Neutrophil (primary cell): ENCODE measurements around the gene LARP4.

ENCODE experiments used
- H3K27ac ChIP-seq: fragments of 200-600 bp; sonication (generic); 2 replicates; pipeline ENCODE4 v1.5.1; 2016; ENCODE audit warnings: mild to moderate bottlenecking, moderate library complexity
- H3K27me3 ChIP-seq: fragments of 200-600 bp; sonication (generic); 2 replicates; pipeline ENCODE4 v1.6.0; 2016; ENCODE audit warnings: mild to moderate bottlenecking
- H3K36me3 ChIP-seq: fragments of 200-600 bp; sonication (generic); 2 replicates; pipeline ENCODE4 v1.5.1; 2017
- H3K4me1 ChIP-seq, 2 experiments: fragments of 200-600 bp in 1 of 2; sonication (generic) in 1 of 2; 1 replicate in 1 of 2; 2 replicates in 1 of 2; pipeline versions ENCODE4 v1.5.1 to v1.6.1; 2013 to 2016; ENCODE audit warnings: low read depth in 1 of 2, low read length in 1 of 2, mild to moderate bottlenecking in 1 of 2, moderate library complexity in 1 of 2; ENCODE audit not compliant: control insufficient read depth in 1 of 2, insufficient read depth in 1 of 2
- H3K4me3 ChIP-seq, 2 experiments: fragments of 200-600 bp in 1 of 2; sonication (generic) in 1 of 2; 1 replicate in 1 of 2; 2 replicates in 1 of 2; pipeline ENCODE4 v1.5.1; 2013 to 2016; ENCODE audit warnings: low read depth in 1 of 2, low read length in 1 of 2, mild to moderate bottlenecking in 1 of 2, moderate library complexity in 1 of 2
- H3K9me3 ChIP-seq: fragments of 200-600 bp; sonication (generic); 2 replicates; pipeline ENCODE4 v1.5.1; 2016
- TF ChIP-seq, protein P1 (sequence below): fragments of 200-600 bp; sonication (generic); IDR thresholded peaks from 2 replicates; pipeline ENCODE4 v1.5.1; 2016; ENCODE audit warnings: antibody characterized with exemption

Gene LARP4

DNA sequence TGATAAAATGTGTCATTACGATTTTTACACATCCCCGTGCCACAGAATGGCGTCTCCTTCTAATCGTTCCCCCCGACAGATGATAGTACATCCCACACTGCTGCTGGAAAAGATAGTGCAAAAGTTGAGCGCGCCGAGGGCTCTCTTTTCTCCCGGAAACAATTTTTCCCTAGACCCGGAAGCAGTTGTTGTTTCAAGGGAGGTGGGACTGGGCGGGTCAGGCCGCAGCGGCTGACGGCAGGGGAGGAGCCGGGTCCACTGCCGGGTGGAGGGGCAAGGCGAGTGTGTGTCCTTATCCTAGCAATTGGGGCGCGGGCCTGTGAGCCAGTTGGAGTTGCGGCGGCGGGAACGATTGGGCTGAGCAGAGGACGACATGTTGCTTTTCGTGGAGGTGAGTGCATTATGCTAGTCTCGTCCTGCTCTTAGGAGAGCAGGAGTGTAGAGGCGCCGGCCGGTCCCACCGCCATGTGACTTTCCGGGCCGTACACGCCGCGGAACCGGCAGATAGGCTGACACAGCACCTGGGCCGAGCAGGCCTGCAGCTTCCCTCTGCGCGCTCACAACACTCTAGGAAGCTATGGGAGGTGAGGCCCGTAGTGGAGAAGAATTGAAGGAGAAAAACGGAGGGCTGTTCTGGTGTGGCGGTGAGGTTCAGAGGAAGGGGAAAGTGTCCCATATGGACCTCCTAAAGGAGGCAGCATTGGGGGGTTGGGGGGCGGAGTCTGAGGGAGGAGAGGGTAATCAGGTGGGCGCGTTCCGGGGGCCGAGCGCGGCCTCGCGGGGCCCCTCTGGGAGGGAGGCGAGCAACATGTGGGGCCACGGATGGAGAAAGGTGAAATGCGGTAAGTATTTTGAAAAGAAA, at the start of gene LARP4:
TSS of gene LARP4 (plus strand) at position 248 of the 862 bp plus-strand sequence. CDS start at position 374, 126 bp downstream.
- H3K27me3 ChIP-seq = no peaks in the 10 kb centered on the region
- H3K4me3 ChIP-seq = peak within 1 kb of the TSS; percentile 81 to 88
- peak within 1 kb of the TSS; percentile 88 for H3K27ac ChIP-seq
- no peaks in the 10 kb centered on the region for H3K36me3 ChIP-seq
- TF ChIP-seq, protein P1, sequence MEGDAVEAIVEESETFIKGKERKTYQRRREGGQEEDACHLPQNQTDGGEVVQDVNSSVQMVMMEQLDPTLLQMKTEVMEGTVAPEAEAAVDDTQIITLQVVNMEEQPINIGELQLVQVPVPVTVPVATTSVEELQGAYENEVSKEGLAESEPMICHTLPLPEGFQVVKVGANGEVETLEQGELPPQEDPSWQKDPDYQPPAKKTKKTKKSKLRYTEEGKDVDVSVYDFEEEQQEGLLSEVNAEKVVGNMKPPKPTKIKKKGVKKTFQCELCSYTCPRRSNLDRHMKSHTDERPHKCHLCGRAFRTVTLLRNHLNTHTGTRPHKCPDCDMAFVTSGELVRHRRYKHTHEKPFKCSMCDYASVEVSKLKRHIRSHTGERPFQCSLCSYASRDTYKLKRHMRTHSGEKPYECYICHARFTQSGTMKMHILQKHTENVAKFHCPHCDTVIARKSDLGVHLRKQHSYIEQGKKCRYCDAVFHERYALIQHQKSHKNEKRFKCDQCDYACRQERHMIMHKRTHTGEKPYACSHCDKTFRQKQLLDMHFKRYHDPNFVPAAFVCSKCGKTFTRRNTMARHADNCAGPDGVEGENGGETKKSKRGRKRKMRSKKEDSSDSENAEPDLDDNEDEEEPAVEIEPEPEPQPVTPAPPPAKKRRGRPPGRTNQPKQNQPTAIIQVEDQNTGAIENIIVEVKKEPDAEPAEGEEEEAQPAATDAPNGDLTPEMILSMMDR = no peak
- H3K9me3 ChIP-seq = no peaks in the 10 kb centered on the region
- peaks cover 24 to 30% of the 10 kb centered on the region in 2 experiments for H3K4me1 ChIP-seq

DNA sequence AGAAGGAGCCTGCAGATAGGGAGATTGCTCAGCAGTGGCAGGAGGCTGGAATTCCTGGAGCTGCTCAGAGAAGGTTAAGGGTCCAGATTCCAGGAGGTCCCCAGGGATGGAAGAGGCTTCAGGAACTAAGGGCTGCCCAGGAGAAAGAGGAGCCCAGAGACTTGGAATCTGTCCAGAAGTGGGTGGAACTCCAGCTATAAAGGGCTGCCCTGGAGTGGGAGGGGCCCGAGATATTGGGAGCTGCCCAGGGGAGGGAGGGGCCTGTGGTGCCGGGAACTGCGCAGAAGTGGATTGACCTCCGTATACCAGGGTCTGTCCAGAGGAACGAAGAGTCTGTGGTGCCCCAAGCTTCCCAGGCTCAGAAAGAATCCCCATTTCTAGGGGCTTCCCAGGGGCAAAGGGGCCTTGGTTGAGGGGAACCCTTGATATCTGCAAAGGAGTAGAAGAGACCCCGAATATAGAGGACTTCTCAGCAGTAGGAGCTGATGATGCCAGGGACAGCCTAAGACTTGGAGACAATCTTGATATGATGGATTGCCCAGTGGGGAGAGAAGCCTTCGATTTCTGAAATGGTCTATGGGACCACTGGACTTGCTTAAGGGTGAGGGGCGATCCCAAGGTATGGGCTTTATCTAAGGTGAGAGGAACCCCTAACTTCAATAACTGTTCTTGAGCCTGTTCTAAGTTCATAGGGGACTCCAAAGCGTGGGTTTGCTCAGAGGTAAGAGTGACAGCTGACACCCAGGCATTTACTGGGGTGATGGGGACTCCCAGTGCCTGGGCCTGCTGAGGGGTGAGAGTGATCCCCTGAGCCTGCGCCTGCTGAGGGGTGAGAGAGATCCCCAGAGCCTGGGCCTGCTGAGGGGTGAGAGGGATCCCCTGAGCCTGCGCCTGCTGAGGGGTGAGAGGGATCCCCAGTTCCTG, 49.3 kb upstream of the LARP4 start:
- Histone ChIP-seq H3K27ac (no peak overlapping the region), H3K36me3 (no peaks in the 10 kb centered on the region), H3K4me1 (no peaks in the 10 kb centered on the region), H3K27me3 (no peaks in the 10 kb centered on the region), H3K4me3 (no peak overlapping the region), H3K9me3 (no peaks in the 10 kb centered on the region)
- TF ChIP-seq, protein P1 = no peak

DNA sequence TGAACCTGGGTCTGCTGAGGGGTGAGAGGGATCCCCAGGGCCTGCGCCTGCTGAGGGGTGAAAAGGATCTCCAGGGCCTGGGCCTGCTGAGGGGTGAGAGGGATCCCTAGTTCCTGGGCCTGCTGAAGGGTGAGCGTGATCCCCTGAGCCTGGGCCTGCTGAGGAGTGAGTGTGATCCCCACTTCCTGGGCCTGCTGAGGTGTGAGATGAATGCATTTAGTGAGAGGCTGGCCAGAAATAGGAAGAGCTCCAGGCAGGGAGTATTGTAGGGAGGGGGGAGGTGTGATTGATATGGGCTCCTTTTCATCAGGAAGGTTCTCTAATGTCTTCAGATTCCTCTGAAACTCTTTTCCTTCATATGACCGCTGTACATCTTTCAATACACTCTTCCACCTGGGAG, 47.3 kb upstream of the LARP4 start:
- H3K27ac ChIP-seq = no peak overlapping the region
- H3K4me1 ChIP-seq = no peaks in the 10 kb centered on the region
- H3K27me3 ChIP-seq = no peaks in the 10 kb centered on the region

DNA sequence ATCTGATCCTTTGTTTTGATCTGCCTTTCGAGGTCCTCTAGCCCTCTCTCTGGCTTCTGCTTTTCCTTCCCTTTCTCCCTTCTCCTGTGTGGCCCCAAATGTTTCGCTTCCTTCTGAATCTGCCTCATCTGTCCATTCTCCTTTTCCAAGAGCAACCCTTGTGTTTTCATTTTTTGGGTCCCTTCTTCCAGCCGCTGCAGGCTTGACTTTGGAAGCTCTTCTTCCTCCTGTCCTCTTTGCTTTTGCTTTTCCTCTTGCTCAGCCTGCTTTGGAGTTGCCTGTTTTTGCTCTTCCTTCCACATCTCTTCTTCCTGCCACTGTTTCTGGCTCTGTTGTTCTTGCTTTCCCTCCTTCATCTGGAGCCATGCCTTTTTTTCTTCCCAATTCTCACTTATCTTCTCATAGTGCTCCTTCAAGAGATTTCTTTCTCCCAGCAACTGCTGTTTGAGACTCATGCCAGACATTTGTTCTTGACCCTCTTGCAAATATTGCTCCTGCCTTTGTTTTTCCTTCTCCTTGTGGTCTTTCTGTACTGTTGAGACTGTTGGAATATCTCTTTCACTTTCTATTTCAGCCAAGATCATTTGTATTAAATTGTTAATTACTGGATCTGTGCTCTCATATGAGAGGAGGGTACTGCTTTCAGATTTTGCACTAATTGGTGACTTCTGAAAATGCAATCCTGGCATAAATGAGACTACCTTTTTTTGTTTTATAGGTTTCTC, 46.7 kb upstream of the LARP4 start:
- TF ChIP-seq, protein P1 = no peak
- Histone ChIP-seq H3K4me3 (no peak overlapping the region), H3K27ac (no peak overlapping the region), H3K9me3 (no peaks in the 10 kb centered on the region), H3K36me3 (no peaks in the 10 kb centered on the region), H3K4me1 (no peaks in the 10 kb centered on the region), H3K27me3 (no peaks in the 10 kb centered on the region)

More for the DNA sequence above, 47.3 kb upstream of the LARP4 start:
- Histone ChIP-seq H3K4me3 (no peak overlapping the region), H3K36me3 (no peaks in the 10 kb centered on the region), H3K9me3 (no peaks in the 10 kb centered on the region)
- TF ChIP-seq, protein P1 = no peak

DNA sequence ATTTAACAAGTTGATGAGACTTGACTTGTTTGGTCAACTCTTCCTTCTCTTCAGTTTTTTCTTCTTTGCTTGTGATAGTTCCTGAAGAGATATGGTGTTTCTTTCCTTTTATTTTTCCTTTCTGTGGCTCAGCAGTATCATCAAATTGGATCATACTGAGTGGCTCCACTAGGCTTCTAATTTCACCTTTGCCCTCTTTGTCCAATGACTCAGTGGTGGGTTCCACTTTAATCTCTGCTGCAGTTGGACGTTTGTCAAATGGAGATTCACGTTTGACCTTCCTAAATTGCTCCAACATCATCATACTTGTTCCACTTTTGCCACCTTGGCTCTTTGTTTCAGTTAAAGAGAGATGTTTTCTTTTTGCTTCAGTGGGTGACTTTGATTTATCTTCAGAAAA, 45.8 kb upstream of the LARP4 start:
- Histone ChIP-seq H3K4me3 (no peak overlapping the region), H3K36me3 (no peaks in the 10 kb centered on the region), H3K27me3 (no peaks in the 10 kb centered on the region), H3K9me3 (no peaks in the 10 kb centered on the region), H3K4me1 (no peaks in the 10 kb centered on the region), H3K27ac (no peak overlapping the region)
- TF ChIP-seq, protein P1 = no peak
